ENCODE measurements around the gene TMED8. TPM values are rescaled to one million over a fixed set of nuclear protein-coding genes. Genes with fewer than 3 reads are reported as not detected.

The TMED8 gene
- total and polyA plus RNA-seq, 2 of the 13 experiments (the other 11 are each of a cell fraction or from before 2014, with no cell fraction given): 6.0 to 11.7 TPM

DNA sequence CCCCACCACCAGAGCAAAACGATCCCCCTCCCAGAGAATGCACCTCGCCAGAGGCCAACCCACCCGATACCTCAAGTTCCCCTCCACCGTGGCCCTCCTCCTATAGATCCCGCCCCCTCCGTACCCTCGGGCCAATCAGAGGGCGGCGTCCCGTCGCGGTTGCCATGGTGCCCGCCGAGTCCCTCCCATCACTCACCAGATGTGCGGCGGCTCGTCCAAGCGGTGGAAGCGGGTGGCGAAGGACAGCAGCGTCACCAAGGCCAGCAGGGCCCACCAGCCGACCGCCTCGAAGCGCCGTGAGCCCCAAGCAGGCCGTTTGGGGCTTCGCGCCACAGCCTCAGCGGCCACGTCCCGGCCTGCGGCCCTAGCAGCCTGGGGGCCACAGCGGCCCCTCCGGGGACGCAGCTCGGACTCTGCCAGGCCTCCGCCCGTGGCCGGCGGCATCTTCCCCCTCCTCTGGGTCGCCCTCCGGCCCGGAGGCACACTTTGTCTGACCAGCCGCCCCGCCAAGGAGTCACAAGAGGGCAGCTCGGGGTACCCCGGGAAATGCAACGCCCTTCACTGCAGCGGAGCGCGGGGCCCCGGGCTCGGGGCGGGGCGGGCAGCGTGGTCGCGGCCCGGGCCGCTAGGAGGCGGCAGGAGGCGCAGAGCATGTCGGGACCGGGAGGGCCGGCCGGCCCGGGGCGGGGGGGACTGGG is 56.5 kb downstream of the TMED8 start, which contains the start of gene POMT2 (continued):
- TF ChIP-seq, protein P1, sequence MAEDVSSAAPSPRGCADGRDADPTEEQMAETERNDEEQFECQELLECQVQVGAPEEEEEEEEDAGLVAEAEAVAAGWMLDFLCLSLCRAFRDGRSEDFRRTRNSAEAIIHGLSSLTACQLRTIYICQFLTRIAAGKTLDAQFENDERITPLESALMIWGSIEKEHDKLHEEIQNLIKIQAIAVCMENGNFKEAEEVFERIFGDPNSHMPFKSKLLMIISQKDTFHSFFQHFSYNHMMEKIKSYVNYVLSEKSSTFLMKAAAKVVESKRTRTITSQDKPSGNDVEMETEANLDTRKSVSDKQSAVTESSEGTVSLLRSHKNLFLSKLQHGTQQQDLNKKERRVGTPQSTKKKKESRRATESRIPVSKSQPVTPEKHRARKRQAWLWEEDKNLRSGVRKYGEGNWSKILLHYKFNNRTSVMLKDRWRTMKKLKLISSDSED (CRISPR knock-in tag; IDR thresholded peaks at IDR 0.05): 0 out of 2 replicates have a peak, but pooled peaks have one; percentile 71
- peak; percentile 39; the same call in 1 of the 2 replicates for TF ChIP-seq ISX (CRISPR knock-in tag; conservative IDR thresholded peaks at IDR 0.05)
- 0 out of 2 replicates have a peak, but pooled peaks have one; percentile 76 for TF ChIP-seq ZSCAN20 (CRISPR knock-in tag; IDR thresholded peaks at IDR 0.05; ENCODE audit: borderline replicate concordance)
- peak; percentile 7; the same call in 1 of the 2 replicates for TF ChIP-seq KMT2B (CRISPR knock-in tag; IDR thresholded peaks at IDR 0.05)
- TF ChIP-seq MED13 (CRISPR knock-in tag; IDR thresholded peaks at IDR 0.05): 0 out of 2 replicates have a peak, but pooled peaks have one; percentile 2
- no peak for TF ChIP-seq SCMH1 (CRISPR knock-in tag; IDR thresholded peaks at IDR 0.05; ENCODE audit: borderline replicate concordance)
- no peak for TF ChIP-seq ZNF567 (CRISPR knock-in tag; IDR thresholded peaks at IDR 0.05; ENCODE audit: borderline replicate concordance)
- no peak for TF ChIP-seq ZNF512B (CRISPR knock-in tag; IDR thresholded peaks at IDR 0.05; ENCODE audit: borderline replicate concordance)
- TF ChIP-seq HNRNPK (IDR thresholded peaks at IDR 0.05; ENCODE audit: low read depth, low read length, poor library complexity, severe bottlenecking): no peak
- peak; percentile 6; the same call in 1 of the 2 replicates for TF ChIP-seq CSRNP1 (CRISPR knock-in tag; IDR thresholded peaks at IDR 0.05)
- no peak for TF ChIP-seq GZF1 (CRISPR knock-in tag; IDR thresholded peaks at IDR 0.05)
- TF ChIP-seq, protein P2, sequence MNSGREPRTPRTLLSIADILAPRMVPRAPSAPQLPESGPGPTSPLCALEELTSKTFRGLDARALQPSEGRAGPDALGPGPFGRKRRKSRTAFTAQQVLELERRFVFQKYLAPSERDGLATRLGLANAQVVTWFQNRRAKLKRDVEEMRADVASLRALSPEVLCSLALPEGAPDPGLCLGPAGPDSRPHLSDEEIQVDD (CRISPR knock-in tag; IDR thresholded peaks at IDR 0.05; ENCODE audit: borderline replicate concordance): 0 out of 2 replicates have a peak, but pooled peaks have one; percentile 44
- TF ChIP-seq ZNF160 (CRISPR knock-in tag; IDR thresholded peaks at IDR 0.05): peak; percentile 53; the same call in 1 of the 2 replicates
- TF ChIP-seq, protein P3, sequence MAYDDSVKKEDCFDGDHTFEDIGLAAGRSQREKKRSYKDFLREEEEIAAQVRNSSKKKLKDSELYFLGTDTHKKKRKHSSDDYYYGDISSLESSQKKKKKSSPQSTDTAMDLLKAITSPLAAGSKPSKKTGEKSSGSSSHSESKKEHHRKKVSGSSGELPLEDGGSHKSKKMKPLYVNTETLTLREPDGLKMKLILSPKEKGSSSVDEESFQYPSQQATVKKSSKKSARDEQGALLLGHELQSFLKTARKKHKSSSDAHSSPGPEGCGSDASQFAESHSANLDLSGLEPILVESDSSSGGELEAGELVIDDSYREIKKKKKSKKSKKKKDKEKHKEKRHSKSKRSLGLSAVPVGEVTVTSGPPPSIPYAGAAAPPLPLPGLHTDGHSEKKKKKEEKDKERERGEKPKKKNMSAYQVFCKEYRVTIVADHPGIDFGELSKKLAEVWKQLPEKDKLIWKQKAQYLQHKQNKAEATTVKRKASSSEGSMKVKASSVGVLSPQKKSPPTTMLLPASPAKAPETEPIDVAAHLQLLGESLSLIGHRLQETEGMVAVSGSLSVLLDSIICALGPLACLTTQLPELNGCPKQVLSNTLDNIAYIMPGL (CRISPR knock-in tag; IDR thresholded peaks at IDR 0.05; ENCODE audit: borderline replicate concordance in 1 of 2, low read depth in 1 of 2): peak; percentile 28 to 43; a peak in 3 of 4 replicates
- TF ChIP-seq ZBTB2 (CRISPR knock-in tag; IDR thresholded peaks at IDR 0.05; ENCODE audit: low read depth): 0 out of 2 replicates have a peak, but pooled peaks have one; percentile 40
- 0 out of 2 replicates have a peak, but pooled peaks have one; percentile 45 for TF ChIP-seq ZNF235 (CRISPR knock-in tag; IDR thresholded peaks at IDR 0.05; ENCODE audit: borderline replicate concordance)
- peak; percentile 45; the same call in 1 of the 2 replicates for TF ChIP-seq ZNF33B (CRISPR knock-in tag; IDR thresholded peaks at IDR 0.05)
